BLaER1 (cell line): ENCODE results near the gene ASPM.
A peak's percentile ranks its signal among the peaks of the same experiment; 100 is the strongest.

Experiments used
- H3K27ac ChIP-seq: shearing (Covaris generic); formaldehyde crosslinking; 2 replicates; pipeline ENCODE4 v1.8.1; 2022
- H3K27me3 ChIP-seq: shearing (Covaris generic); formaldehyde crosslinking; 2 replicates; pipeline ENCODE4 v1.8.1; 2022
- H3K36me3 ChIP-seq: shearing (Covaris generic); formaldehyde crosslinking; 2 replicates; pipeline ENCODE4 v1.8.1; 2022
- H3K4me1 ChIP-seq: shearing (Covaris generic); formaldehyde crosslinking; 2 replicates; pipeline ENCODE4 v1.8.1; 2022
- H3K4me2 ChIP-seq: shearing (Covaris generic); formaldehyde crosslinking; 2 replicates; pipeline ENCODE4 v1.8.1; 2022
- H3K4me3 ChIP-seq: shearing (Covaris generic); formaldehyde crosslinking; 2 replicates; pipeline ENCODE4 v1.8.1; 2022
- H3K9ac ChIP-seq: shearing (Covaris generic); formaldehyde crosslinking; 2 replicates; pipeline ENCODE4 v1.8.1; 2022
- H3K9me3 ChIP-seq: shearing (Covaris generic); formaldehyde crosslinking; 2 replicates; pipeline ENCODE4 v1.8.1; 2022
- H4K20me1 ChIP-seq: shearing (Covaris generic); formaldehyde crosslinking; 2 replicates; pipeline ENCODE4 v1.8.1; 2022
- Cebpa-rat ChIP-seq: shearing (Covaris generic); IDR thresholded peaks from 2 replicates; pipeline ENCODE4 v1.8.1; 2022

Gene ASPM, protein sequence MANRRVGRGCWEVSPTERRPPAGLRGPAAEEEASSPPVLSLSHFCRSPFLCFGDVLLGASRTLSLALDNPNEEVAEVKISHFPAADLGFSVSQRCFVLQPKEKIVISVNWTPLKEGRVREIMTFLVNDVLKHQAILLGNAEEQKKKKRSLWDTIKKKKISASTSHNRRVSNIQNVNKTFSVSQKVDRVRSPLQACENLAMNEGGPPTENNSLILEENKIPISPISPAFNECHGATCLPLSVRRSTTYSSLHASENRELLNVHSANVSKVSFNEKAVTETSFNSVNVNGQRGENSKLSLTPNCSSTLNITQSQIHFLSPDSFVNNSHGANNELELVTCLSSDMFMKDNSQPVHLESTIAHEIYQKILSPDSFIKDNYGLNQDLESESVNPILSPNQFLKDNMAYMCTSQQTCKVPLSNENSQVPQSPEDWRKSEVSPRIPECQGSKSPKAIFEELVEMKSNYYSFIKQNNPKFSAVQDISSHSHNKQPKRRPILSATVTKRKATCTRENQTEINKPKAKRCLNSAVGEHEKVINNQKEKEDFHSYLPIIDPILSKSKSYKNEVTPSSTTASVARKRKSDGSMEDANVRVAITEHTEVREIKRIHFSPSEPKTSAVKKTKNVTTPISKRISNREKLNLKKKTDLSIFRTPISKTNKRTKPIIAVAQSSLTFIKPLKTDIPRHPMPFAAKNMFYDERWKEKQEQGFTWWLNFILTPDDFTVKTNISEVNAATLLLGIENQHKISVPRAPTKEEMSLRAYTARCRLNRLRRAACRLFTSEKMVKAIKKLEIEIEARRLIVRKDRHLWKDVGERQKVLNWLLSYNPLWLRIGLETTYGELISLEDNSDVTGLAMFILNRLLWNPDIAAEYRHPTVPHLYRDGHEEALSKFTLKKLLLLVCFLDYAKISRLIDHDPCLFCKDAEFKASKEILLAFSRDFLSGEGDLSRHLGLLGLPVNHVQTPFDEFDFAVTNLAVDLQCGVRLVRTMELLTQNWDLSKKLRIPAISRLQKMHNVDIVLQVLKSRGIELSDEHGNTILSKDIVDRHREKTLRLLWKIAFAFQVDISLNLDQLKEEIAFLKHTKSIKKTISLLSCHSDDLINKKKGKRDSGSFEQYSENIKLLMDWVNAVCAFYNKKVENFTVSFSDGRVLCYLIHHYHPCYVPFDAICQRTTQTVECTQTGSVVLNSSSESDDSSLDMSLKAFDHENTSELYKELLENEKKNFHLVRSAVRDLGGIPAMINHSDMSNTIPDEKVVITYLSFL (N-terminal part only)

DNA sequence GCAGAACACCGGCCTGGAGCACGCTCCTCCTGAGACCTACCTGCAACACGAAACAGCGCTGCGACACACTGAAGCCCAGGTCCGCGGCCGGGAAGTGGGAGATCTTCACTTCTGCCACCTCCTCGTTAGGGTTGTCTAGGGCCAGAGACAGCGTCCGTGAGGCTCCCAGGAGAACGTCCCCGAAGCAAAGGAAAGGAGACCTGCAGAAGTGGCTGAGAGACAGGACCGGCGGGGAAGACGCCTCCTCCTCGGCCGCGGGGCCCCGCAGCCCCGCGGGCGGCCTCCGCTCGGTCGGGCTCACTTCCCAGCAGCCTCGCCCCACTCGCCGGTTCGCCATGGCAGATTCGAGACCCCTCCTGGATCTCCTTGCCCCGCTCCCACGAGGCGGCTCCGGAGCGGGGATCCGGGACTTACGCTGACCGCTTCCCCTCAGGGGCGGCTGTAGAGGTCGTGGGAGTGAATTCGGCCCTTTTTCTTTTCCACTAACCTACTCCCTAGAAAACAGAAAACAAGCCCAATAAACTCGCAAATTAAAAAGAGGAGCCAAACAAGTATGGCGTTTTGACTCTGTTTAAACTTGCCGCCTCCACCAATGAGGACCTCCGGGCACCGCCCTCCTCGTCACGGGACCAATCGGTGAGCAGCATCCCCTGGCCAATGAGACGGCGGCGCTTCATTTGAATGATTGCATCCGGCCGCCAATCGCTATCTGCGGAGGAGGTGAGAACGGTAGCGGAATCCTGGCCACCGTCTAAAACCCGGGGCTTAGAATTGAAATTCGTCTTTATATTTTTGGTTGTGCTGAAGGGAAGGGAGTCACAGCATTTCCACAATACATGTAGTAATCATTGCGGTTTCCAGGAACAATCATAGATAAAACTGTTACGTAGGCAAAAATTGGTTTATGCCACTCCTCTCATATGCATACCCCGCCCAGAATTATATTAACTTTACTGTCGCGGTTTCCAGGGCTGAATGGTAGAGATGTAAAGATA is at the start of gene ASPM:
Gene ASPM (minus strand): TSS at position 569 of the 995 bp plus-strand sequence. CDS start 232 bp downstream, at position 337.
- H3K4me1 ChIP-seq: peaks cover 29% of the 10 kb centered on the region
- H3K27me3 ChIP-seq: no peaks in the 10 kb centered on the region
- H3K9ac ChIP-seq: peak within 1 kb of the TSS; percentile 88
- H3K4me2 ChIP-seq: peak within 1 kb of the TSS; percentile 73
- H3K9me3 ChIP-seq: no peaks in the 10 kb centered on the region; the same call in 1 of the 2 replicates
- H4K20me1 ChIP-seq: no peaks in the 10 kb centered on the region
- no peak for TF ChIP-seq Cebpa-rat
- peak within 1 kb of the TSS; percentile 90 for H3K4me3 ChIP-seq
- H3K27ac ChIP-seq: peak within 1 kb of the TSS; percentile 86
- H3K36me3 ChIP-seq: peaks cover 20% of the 10 kb centered on the region; the same call in 1 of the 2 replicates

DNA sequence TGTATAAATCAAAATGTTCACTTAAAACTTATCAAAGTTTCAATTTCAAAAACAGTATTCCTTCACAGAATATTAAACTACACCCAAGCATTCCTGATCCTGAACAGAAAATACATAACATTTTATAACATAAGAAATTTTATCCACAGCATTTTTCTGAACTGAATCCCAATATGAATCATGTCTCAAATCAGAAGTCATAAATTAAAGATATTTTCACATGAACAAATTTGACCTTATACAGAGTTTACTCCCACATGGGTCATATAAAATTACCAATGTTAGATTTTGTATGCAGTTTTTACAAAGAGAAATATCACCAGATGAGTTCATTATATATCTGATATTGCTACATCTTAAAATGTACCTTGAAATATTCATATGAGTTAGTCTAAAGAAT is 48.6 kb upstream of the ASPM start:
- H3K4me2 ChIP-seq: no peak overlapping the region
- H3K36me3 ChIP-seq: peaks cover 12% of the 10 kb centered on the region
- no peak overlapping the region for H3K27ac ChIP-seq
- H3K4me3 ChIP-seq: no peak overlapping the region
- no peaks in the 10 kb centered on the region for H3K27me3 ChIP-seq
- H3K4me1 ChIP-seq: peaks cover 33% of the 10 kb centered on the region
- TF ChIP-seq Cebpa-rat: no peak
- 0 out of 2 replicates have a peak, but pooled peaks cover 16% of the 10 kb centered on the region for H4K20me1 ChIP-seq
- no peak overlapping the region for H3K9ac ChIP-seq
- no peaks in the 10 kb centered on the region for H3K9me3 ChIP-seq

DNA sequence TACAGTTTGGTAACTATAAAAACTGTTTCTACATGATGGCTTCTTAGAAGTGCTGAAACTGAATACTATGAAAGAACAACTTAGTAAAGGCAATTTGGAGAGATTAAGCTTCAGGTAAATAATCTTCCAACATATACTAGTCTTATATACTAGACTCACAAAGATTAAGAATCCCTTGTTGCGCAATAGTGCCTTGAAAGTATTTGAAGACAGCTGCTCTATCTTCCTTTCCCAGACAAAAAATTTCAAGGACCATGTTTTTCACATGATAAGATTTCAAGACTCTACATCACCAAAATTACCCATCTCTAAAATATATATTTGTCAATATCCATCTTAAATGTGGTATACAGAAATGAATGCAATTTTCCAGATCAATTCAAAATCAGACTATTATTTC is 37.7 kb upstream of the ASPM start:
- peak; percentile 85; the same call in 1 of the 2 replicates for TF ChIP-seq Cebpa-rat
- peaks cover 74% of the 10 kb centered on the region for H3K36me3 ChIP-seq
- H3K4me1 ChIP-seq: no peaks in the 10 kb centered on the region
- H3K4me2 ChIP-seq: no peak overlapping the region
- no peaks in the 10 kb centered on the region for H3K9me3 ChIP-seq
- H3K27ac ChIP-seq: no peak overlapping the region
- no peaks in the 10 kb centered on the region for H3K27me3 ChIP-seq
- H3K9ac ChIP-seq: no peak overlapping the region
- no peak overlapping the region for H3K4me3 ChIP-seq
- peaks cover 12% of the 10 kb centered on the region; the same call in 1 of the 2 replicates for H4K20me1 ChIP-seq

DNA sequence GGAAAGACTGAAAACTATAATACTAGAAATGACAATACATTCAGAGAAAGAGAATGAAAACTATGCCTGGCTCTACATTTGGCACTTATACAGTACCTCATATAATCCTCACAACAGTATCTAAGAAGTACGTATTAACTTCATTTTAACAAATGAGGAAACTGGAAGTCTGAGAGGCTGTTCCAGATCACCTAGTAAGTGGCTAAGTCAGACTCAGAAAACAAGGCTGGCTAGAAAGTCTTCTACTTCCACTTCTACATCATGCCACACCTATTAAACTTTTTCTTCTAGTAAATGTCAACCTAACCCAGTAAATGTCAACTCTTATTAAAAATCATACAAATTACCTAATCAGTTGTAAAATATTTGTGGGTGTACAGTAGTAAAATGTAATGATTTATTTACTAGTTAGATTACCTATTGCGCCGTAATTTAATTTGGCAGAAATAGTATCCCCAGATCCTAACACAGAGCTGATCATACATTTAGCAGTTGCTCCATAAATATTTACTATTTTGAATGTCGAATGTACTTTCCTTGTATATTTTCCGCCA is 36.8 kb upstream of the ASPM start:
- H3K4me3 ChIP-seq: no peak overlapping the region
- H3K9ac ChIP-seq: no peak overlapping the region
- peaks cover 12% of the 10 kb centered on the region; the same call in 1 of the 2 replicates for H4K20me1 ChIP-seq
- H3K9me3 ChIP-seq: no peaks in the 10 kb centered on the region
- no peaks in the 10 kb centered on the region for H3K27me3 ChIP-seq
- TF ChIP-seq Cebpa-rat: no peak
- H3K27ac ChIP-seq: no peak overlapping the region
- H3K4me1 ChIP-seq: no peaks in the 10 kb centered on the region
- peaks cover 72% of the 10 kb centered on the region for H3K36me3 ChIP-seq
- H3K4me2 ChIP-seq: no peak overlapping the region

DNA sequence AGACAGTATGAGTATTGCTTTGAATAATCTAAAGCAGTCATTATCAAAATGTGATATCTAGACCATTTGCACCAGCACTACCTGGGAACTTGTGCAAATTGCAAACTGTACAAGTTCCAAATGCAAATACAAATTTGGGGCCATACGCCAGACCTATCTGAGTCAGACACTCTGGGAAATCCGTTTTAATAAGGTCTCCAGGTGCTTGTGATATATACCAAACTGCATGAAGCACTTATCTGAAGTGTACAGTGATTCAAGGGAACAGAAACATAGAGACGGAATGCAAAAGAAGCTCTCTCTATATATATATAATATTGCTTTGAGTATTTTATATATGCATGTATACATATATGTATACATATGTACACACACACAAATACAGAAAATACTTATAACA is 36.2 kb upstream of the ASPM start:
- no peak overlapping the region for H3K4me3 ChIP-seq
- peaks cover 66% of the 10 kb centered on the region for H3K36me3 ChIP-seq
- H3K27me3 ChIP-seq: no peaks in the 10 kb centered on the region
- no peak overlapping the region for H3K9ac ChIP-seq
- H3K4me2 ChIP-seq: no peak overlapping the region
- H3K27ac ChIP-seq: no peak overlapping the region
- H3K9me3 ChIP-seq: no peaks in the 10 kb centered on the region
- peaks cover 12% of the 10 kb centered on the region; the same call in 1 of the 2 replicates for H4K20me1 ChIP-seq
- H3K4me1 ChIP-seq: no peaks in the 10 kb centered on the region
- no peak for TF ChIP-seq Cebpa-rat

DNA sequence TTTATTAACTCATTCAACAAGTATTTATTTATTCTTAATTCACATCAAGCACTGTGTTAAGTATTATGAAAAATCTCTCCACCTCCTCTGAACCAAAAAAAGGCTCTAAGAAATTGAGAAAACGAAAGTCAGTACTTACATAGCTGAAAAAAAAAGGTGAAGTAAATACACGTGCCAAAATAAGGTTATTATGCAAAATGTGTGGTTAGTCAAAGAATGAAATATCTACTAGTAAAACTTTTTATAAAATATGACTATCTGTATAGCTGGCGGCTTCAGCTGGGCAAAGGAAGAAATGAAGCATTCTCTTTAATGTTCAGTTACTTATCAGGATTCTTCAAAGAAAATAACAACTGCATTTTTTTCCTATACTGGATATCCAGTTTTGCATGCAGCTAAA is 35.5 kb upstream of the ASPM start:
- Histone ChIP-seq H4K20me1 (peaks cover 12% of the 10 kb centered on the region; the same call in 1 of the 2 replicates), H3K36me3 (peaks cover 64% of the 10 kb centered on the region), H3K4me3 (no peak overlapping the region), H3K9me3 (no peaks in the 10 kb centered on the region), H3K9ac (no peak overlapping the region), H3K27ac (no peak overlapping the region), H3K4me2 (no peak overlapping the region), H3K4me1 (no peaks in the 10 kb centered on the region), H3K27me3 (no peaks in the 10 kb centered on the region)
- no peak for TF ChIP-seq Cebpa-rat

DNA sequence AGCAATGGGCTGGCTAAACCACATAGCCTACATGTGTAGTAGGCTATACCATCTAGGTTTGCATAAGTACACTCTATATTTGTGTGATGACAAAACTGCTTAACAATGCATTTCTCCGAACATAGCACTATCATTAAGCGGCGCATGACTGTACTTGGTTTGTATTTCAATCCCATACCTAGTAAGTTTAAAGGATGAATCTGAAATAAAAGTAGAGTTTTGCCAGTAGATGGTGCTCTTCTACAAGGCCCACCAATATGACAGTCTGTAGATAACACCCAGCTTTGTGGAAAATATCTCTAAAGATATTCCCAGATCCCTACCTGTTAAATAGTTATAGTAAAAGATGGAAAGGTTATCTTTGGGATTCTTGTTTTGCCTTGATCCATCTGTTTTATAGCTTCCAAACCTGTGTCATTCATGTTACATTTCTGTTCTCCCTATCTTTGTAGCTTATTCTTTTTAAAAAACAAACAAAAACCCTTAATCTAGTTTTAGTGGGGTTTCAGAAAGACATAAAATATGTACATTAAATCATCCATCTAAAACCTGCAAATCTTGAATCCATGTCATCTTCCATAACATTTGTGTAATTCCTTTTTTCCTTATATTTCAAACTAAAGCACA is 33.9 kb upstream of the ASPM start:
- peaks cover 55% of the 10 kb centered on the region for H3K36me3 ChIP-seq

DNA sequence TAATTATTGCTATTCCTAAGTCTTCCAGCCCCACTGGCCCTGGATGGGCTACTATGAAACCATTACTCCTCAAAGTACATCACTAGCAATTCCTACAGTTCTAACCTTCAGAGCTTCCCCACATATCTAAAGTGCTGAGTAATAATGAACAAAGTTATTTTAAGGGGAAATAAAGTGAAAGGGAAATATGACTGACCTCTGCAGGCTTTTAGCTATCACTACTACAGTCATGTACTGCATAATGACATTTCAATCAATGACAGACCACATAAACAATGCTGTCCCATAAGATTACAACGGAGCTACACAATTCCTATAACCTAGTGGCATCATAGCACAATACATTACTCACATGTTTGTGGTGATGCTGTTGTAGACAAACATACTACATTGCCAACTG is 32.5 kb upstream of the ASPM start:
- no peaks in the 10 kb centered on the region for H3K4me1 ChIP-seq
- no peak overlapping the region for H3K4me2 ChIP-seq
- H3K9ac ChIP-seq: no peak overlapping the region
- H4K20me1 ChIP-seq: peaks cover 12% of the 10 kb centered on the region; the same call in 1 of the 2 replicates
- no peak for TF ChIP-seq Cebpa-rat
- H3K36me3 ChIP-seq: peaks cover 57% of the 10 kb centered on the region
- no peaks in the 10 kb centered on the region for H3K27me3 ChIP-seq
- no peaks in the 10 kb centered on the region for H3K9me3 ChIP-seq
- no peak overlapping the region for H3K4me3 ChIP-seq
- H3K27ac ChIP-seq: no peak overlapping the region

More for the DNA sequence above, 33.9 kb upstream of the ASPM start:
- H3K4me1 ChIP-seq: no peaks in the 10 kb centered on the region
- TF ChIP-seq Cebpa-rat: no peak
- H3K4me3 ChIP-seq: no peak overlapping the region
- no peaks in the 10 kb centered on the region for H3K27me3 ChIP-seq
- H3K9me3 ChIP-seq: no peaks in the 10 kb centered on the region
- peaks cover 12% of the 10 kb centered on the region; the same call in 1 of the 2 replicates for H4K20me1 ChIP-seq
- H3K4me2 ChIP-seq: no peak overlapping the region
- H3K27ac ChIP-seq: no peak overlapping the region
- H3K9ac ChIP-seq: no peak overlapping the region
